Astrocyte (in vitro differentiated cells and primary cell): ENCODE data around the gene BAHD1.

Experiments used
- CTCF ChIP-seq: IDR thresholded peaks from 2 replicates; pipeline ENCODE4 v1.5.1; 2011; ENCODE audit warnings: low read depth, mild to moderate bottlenecking, inconsistent platforms, low read length, moderate library complexity; ENCODE audit not compliant: insufficient read depth
- EZH2 ChIP-seq: IDR thresholded peaks from 2 replicates; pipeline ENCODE4 v1.6.1; 2012; ENCODE audit warnings: mild to moderate bottlenecking, low read length, inconsistent platforms; ENCODE audit not compliant: insufficient read depth

- TF ChIP-seq CTCF (no peak), EZH2 (no peak)
Observed at GRCh38 chr15:40498418-40498817, 57.7 kb downstream of the BAHD1 start.
